Testis (tissue), 2 donors: ENCODE measurements around the gene ATRN.

Experiments
- CTCF ChIP-seq, 3 experiments: fragments of 450-650 bp in 2 of 3; fragments of 200-600 bp in 1 of 3; sonication (generic) in 1 of 3; IDR thresholded peaks; one replicate each; pipeline ENCODE4 v1.5.1; 2016 to 2019; ENCODE audit warnings: antibody characterized with exemption in 3 of 3, mild to moderate bottlenecking in 2 of 3, moderate library complexity in 1 of 3
- POLR2A ChIP-seq: fragments of 450-650 bp; IDR thresholded peaks from one replicate; pipeline ENCODE4 v1.6.1; 2017; ENCODE audit warnings: antibody characterized with exemption, mild to moderate bottlenecking, moderate library complexity

GRCh38 chr20:3447321-3447720 lies 23.5 kb upstream of the ATRN start:
- TF ChIP-seq CTCF (IDR thresholded peaks at IDR 0.05) (no peak), POLR2A (no peak)
